OCI-LY3 (cell line): ENCODE results near the gene SERPINB13.

Source experiments
- H2AFZ ChIP-seq: fragments of 200-600, 300-600 bp; shearing (Covaris generic); 2 replicates; pipeline ENCODE4 v1.6.0; 2014; ENCODE audit warnings: antibody characterized with exemption, low read depth, low read length
- H3K27ac ChIP-seq: fragments of 200-600, 300-600 bp; sonication (generic); 2 replicates; pipeline ENCODE4 v1.5.1; 2014; ENCODE audit warnings: mild to moderate bottlenecking, low read length, moderate library complexity, mixed read lengths
- H3K27me3 ChIP-seq: fragments of 200-600, 300-600 bp; sonication (generic); 2 replicates; pipeline ENCODE4 v1.6.1; 2014; ENCODE audit warnings: low read depth, low read length, mixed read lengths
- H3K36me3 ChIP-seq: fragments of 200-600, 300-600 bp; sonication (generic); replicated peaks from 2 replicates; pipeline ENCODE3; 2014; ENCODE audit warnings: low read depth, low read length, mixed read lengths
- H3K4me1 ChIP-seq: fragments of 300-600, 200-600 bp; sonication (generic); 2 replicates; pipeline ENCODE4 v1.6.1; 2014; ENCODE audit warnings: low read length, mixed read lengths
- H3K4me2 ChIP-seq: fragments of 200-600, 300-600 bp; sonication (generic); 2 replicates; pipeline ENCODE4 v1.6.1; 2014; ENCODE audit warnings: low read length, mixed read lengths
- H3K4me3 ChIP-seq: fragments of 300-600, 200-600 bp; sonication (generic); 2 replicates; pipeline ENCODE4 v1.5.1; 2014; ENCODE audit warnings: antibody characterized with exemption, mild to moderate bottlenecking, low read length, moderate library complexity
- H3K79me2 ChIP-seq: fragments of 300-600, 200-600 bp; shearing (Covaris generic); 2 replicates; pipeline ENCODE4 v1.6.1; 2014; ENCODE audit warnings: mild to moderate bottlenecking, low read length, mixed read lengths
- H3K9ac ChIP-seq: fragments of 300-600, 200-600 bp; shearing (Covaris generic); 2 replicates; pipeline ENCODE4 v1.6.0; 2014; ENCODE audit warnings: mild to moderate bottlenecking, low read length, moderate library complexity
- H3K9me3 ChIP-seq: fragments of 200-600, 300-600 bp; shearing (Covaris generic); 2 replicates; pipeline ENCODE4 v1.6.1; 2014; ENCODE audit warnings: low read length, mixed read lengths; ENCODE audit not compliant: insufficient read depth
- H4K20me1 ChIP-seq: fragments of 200-600, 300-600 bp; sonication (generic); 2 replicates; pipeline ENCODE4 v1.6.1; 2016; ENCODE audit warnings: low read length, mixed read lengths; ENCODE audit not compliant: insufficient read depth
- CTCF ChIP-seq: fragments of 200-600, 300-600 bp; sonication (generic); IDR thresholded peaks from 2 replicates; pipeline ENCODE4 v1.5.1; 2014; ENCODE audit warnings: antibody characterized with exemption, low read length, low read depth
- EZH2phosphoT487 ChIP-seq: fragments of 200-600 bp; shearing (Covaris generic); IDR thresholded peaks from 2 replicates; pipeline ENCODE4 v1.6.1; 2018; ENCODE audit warnings: antibody characterized with exemption, mixed run types, low read depth

The SERPINB13 gene

GRCh38 chr18:63564561-63564960, 22.6 kb upstream of the SERPINB13 start:
- no peak overlapping the region for H3K9ac ChIP-seq
- peaks cover 21% of the 10 kb centered on the region for H3K27me3 ChIP-seq
- no peak overlapping the region for H3K4me3 ChIP-seq
- H3K36me3 ChIP-seq: no peaks in the 10 kb centered on the region
- no peaks in the 10 kb centered on the region for H3K79me2 ChIP-seq
- no peak overlapping the region for H3K4me2 ChIP-seq
- TF ChIP-seq EZH2phosphoT487: no peak
- no peaks in the 10 kb centered on the region for H4K20me1 ChIP-seq
- no peak overlapping the region for H2AFZ ChIP-seq
- H3K27ac ChIP-seq: no peak overlapping the region
- no peaks in the 10 kb centered on the region for H3K9me3 ChIP-seq
- H3K4me1 ChIP-seq: peaks cover 18% of the 10 kb centered on the region

- no peaks in the 10 kb centered on the region for H3K79me2 ChIP-seq
- H3K27ac ChIP-seq: no peak overlapping the region
- no peak overlapping the region for H3K4me3 ChIP-seq
- H4K20me1 ChIP-seq: no peaks in the 10 kb centered on the region
- peaks cover 27% of the 10 kb centered on the region for H3K27me3 ChIP-seq
- peaks cover 6% of the 10 kb centered on the region for H3K4me1 ChIP-seq
- no peak overlapping the region for H2AFZ ChIP-seq
- no peak overlapping the region for H3K4me2 ChIP-seq
- H3K36me3 ChIP-seq: no peaks in the 10 kb centered on the region
- TF ChIP-seq EZH2phosphoT487 (no peak), CTCF (no peak)
- H3K9me3 ChIP-seq: no peaks in the 10 kb centered on the region
- no peak overlapping the region for H3K9ac ChIP-seq
These were observed 19.9 kb upstream of the SERPINB13 start for GRCh38 chr18:63567276-63567675.

GRCh38 chr18:63567825-63568224, 19.3 kb upstream of the SERPINB13 start:
- Histone ChIP-seq H3K27me3 (peaks cover 27% of the 10 kb centered on the region), H3K9ac (no peak overlapping the region), H3K4me1 (peaks cover under 1% of the 10 kb centered on the region; the same call in 1 of the 2 replicates), H3K4me3 (no peak overlapping the region), H4K20me1 (no peaks in the 10 kb centered on the region), H3K79me2 (no peaks in the 10 kb centered on the region), H3K4me2 (no peak overlapping the region), H3K27ac (no peak overlapping the region), H2AFZ (no peak overlapping the region), H3K36me3 (no peaks in the 10 kb centered on the region), H3K9me3 (no peaks in the 10 kb centered on the region)
- TF ChIP-seq EZH2phosphoT487 (no peak), CTCF (no peak)

DNA sequence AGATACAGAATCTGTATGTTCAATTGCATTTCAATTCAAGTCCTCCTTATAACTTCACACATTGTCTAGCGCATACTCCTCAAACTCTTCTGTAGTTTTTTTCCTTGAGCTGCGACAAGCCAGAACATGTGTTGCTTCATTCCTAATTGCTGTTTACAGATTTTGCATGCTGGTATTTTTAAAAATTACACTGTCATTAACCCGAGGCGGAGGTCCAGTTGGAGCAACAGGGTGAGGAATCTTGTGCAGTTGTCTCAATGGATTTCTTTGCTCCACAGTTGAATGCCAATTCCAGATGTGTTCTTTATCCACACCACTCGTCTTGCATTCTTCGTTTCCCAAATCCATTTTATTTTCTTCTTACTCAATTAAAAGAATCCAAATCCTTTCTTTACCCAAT, 16.4 kb upstream of the SERPINB13 start:
- no peak overlapping the region for H3K27ac ChIP-seq
- H3K4me1 ChIP-seq: no peaks in the 10 kb centered on the region
- TF ChIP-seq CTCF: no peak
- TF ChIP-seq EZH2phosphoT487: no peak
- no peaks in the 10 kb centered on the region for H3K36me3 ChIP-seq
- H3K4me3 ChIP-seq: no peak overlapping the region
- H3K79me2 ChIP-seq: no peaks in the 10 kb centered on the region
- no peaks in the 10 kb centered on the region for H4K20me1 ChIP-seq
- H3K9ac ChIP-seq: no peak overlapping the region
- no peak overlapping the region for H3K4me2 ChIP-seq
- H3K27me3 ChIP-seq: peaks cover 27% of the 10 kb centered on the region
- no peak overlapping the region for H2AFZ ChIP-seq
- H3K9me3 ChIP-seq: no peaks in the 10 kb centered on the region

GRCh38 chr18:63575681-63576080, 11.5 kb upstream of the SERPINB13 start:
- no peaks in the 10 kb centered on the region for H3K9me3 ChIP-seq
- no peak for TF ChIP-seq CTCF
- no peak for TF ChIP-seq EZH2phosphoT487
- H3K36me3 ChIP-seq: no peaks in the 10 kb centered on the region
- H3K4me3 ChIP-seq: no peak overlapping the region
- H4K20me1 ChIP-seq: no peaks in the 10 kb centered on the region
- no peak overlapping the region for H2AFZ ChIP-seq
- no peak overlapping the region for H3K4me2 ChIP-seq
- no peak overlapping the region for H3K9ac ChIP-seq
- peaks cover 6% of the 10 kb centered on the region; the same call in 1 of the 2 replicates for H3K4me1 ChIP-seq
- H3K79me2 ChIP-seq: no peaks in the 10 kb centered on the region
- H3K27ac ChIP-seq: no peak overlapping the region
- peaks cover 2% of the 10 kb centered on the region; the same call in 1 of the 2 replicates for H3K27me3 ChIP-seq
